Measurements from ENCODE around the gene SHISAL1.

SHISAL1 gene

DNA sequence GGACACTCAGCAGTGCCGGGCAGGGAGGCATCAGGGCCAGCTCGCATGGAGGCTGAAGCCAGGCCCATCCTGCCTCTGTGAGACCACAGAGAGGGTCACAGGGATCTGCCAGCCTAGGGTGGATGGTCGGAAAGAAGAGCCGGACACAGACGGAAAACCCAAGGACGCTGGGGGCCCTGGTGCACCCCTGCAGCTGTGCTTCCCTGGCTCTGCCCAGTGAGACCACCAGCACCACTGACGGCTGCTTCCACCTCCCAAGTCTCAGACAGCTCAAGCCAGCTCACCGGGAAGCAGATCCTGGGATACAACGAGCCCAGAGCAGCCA is 42.2 kb downstream of the SHISAL1 start:
- TF ChIP-seq PAX5 (IDR thresholded peaks at IDR 0.05; ENCODE audit: insufficient read depth, low read length, severe bottlenecking), result no peak
- TF ChIP-seq POU2F2 (IDR thresholded peaks at IDR 0.05; ENCODE audit: low read depth, low read length), result no peak
- no peak for TF ChIP-seq POLR2A (IDR thresholded peaks at IDR 0.05; ENCODE audit: low read depth, low read length)
- TF ChIP-seq SPI1 (IDR thresholded peaks at IDR 0.05; ENCODE audit: low read depth, low read length), result no peak
- TF ChIP-seq TAF1 (IDR thresholded peaks at IDR 0.05; ENCODE audit: low read depth, low read length), result no peak
- no peak for TF ChIP-seq POLR2AphosphoS5 (IDR thresholded peaks at IDR 0.05; ENCODE audit: low read depth, low read length)
- DNase-seq (ENCODE audit: insufficient read length, low spot score) (no peak), FAIRE-seq (no peak)

DNA sequence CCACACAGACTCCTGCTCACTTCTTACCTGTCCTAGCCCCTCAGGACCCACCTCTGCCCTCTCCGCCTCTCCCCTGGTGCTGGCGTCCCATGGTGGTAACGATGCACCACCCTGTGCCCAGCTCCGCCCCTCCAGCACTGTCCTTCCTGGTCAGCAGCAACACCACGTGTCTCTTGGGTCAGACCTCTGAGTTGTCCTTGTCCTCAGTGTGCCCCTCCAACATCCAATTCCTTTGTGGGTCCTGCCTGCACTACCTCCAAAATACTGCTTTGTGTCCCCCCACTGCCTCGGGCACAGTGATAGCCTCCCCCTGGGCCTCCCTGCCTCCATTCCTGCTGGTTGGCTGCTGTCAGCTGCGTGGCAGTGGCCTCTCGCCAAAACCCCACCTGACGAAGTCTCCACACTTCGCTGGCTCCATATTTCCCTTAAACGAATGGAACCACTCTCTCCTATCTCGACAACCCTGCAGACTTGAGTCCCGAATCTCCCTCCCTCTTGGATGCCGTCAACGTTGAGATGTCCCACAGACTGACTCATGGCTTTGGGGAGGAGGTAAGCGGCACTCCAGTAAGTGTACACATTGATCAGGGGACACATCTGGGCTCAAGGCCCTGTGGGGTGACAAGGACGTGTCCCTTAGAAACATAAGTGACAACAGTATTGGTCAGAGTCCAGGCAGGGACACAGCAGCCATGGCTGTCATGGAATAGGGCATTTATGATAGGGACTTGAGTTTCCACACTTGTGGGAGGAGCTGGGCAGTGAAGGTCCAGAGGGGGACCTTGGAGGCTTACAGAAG is 42.8 kb downstream of the SHISAL1 start:
- DNase-seq (ENCODE audit: insufficient read length, low spot score) (no peak), FAIRE-seq (no peak)
- TF ChIP-seq PAX5 (IDR thresholded peaks at IDR 0.05; ENCODE audit: insufficient read depth, low read length, severe bottlenecking), result no peak
- no peak for TF ChIP-seq POLR2AphosphoS5 (IDR thresholded peaks at IDR 0.05; ENCODE audit: low read depth, low read length)
- no peak for TF ChIP-seq POLR2A (IDR thresholded peaks at IDR 0.05; ENCODE audit: low read depth, low read length)
- no peak for TF ChIP-seq SPI1 (IDR thresholded peaks at IDR 0.05; ENCODE audit: low read depth, low read length)

DNA sequence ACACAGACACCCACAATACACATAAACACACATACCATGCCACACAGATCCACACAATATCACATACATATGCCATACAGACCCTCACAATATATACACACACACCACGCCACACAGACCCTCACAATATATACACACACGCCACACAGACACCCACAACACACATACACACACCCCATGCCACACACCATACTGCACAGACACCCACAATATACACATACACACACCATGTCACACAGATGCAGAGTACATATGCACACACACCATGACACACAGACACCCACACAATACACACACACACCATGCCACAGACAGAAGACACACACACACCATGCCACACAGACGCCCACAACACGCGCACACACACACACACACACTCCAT is 43.6 kb downstream of the SHISAL1 start:
- TF ChIP-seq TAF1 (IDR thresholded peaks at IDR 0.05; ENCODE audit: low read depth, low read length) (no peak), SPI1 (IDR thresholded peaks at IDR 0.05; ENCODE audit: low read depth, low read length) (no peak), PAX5 (IDR thresholded peaks at IDR 0.05; ENCODE audit: insufficient read depth, low read length, severe bottlenecking) (no peak), POLR2A (IDR thresholded peaks at IDR 0.05; ENCODE audit: low read depth, low read length) (no peak), POLR2AphosphoS5 (IDR thresholded peaks at IDR 0.05; ENCODE audit: low read depth, low read length) (no peak), POU2F2 (IDR thresholded peaks at IDR 0.05; ENCODE audit: low read depth, low read length) (no peak)
- FAIRE-seq (no peak), DNase-seq (ENCODE audit: insufficient read length, low spot score) (no peak)

DNA sequence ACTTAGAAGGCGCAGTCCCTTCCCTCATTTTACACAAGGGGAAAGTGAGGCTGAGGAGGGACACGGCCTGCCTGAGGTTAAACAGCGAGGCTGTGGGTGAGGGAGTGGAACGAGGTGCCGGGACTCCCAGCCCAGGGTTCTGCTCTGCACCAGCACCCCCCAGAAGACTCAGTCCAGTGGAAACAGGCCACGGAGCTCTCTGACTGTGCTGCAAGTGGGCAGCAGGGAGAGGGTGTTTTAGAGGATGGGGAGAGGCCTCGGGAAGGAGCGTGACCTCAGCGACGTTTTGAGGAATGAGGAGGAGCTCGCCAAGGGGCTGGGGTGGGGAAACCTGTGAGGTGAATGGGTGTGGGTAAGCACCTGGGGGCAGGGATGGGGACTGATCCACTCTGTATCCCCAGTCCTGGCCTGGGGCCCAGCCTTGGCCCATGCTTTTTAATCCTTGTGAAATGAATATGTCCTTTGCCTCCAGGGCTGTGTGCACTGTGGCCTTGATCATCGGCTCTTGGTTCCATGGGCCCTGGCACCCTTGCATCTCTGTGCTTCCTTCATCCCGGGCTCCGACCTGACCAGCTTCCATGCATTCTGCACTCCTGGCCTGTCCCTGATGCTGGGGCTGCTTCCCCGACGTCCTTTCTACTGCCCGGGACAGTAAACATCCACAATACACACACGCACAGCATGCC is 44.2 kb downstream of the SHISAL1 start:
- FAIRE-seq (no peak), DNase-seq (ENCODE audit: insufficient read length, low spot score) (no peak)
- TF ChIP-seq POLR2A (IDR thresholded peaks at IDR 0.05; ENCODE audit: low read depth, low read length) (no peak), POLR2AphosphoS5 (IDR thresholded peaks at IDR 0.05; ENCODE audit: low read depth, low read length) (no peak), POU2F2 (IDR thresholded peaks at IDR 0.05; ENCODE audit: low read depth, low read length) (no peak), SPI1 (IDR thresholded peaks at IDR 0.05; ENCODE audit: low read depth, low read length) (no peak), PAX5 (IDR thresholded peaks at IDR 0.05; ENCODE audit: insufficient read depth, low read length, severe bottlenecking) (no peak), TAF1 (IDR thresholded peaks at IDR 0.05; ENCODE audit: low read depth, low read length) (no peak)

DNA sequence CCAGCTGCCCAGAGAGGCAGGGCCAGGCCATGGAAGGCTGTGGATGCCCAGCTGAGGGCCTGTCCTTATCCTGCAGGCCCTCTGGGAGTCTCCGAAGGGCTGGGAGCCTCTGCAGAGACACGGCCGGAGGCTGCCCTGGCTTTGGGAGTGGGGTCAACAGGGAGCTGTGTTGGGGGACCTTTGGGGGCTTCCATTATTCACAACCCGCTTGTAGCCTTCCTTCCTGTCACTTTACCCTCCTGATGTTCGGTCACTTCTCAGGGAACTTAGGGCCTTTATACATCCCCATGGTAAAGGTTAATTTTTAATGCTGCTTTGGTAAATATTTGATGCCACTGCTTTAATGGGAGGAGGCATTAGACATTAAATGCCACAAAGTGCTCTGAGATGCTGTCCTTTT is 44.9 kb downstream of the SHISAL1 start:
- FAIRE-seq, result no peak
- no peak for TF ChIP-seq POU2F2 (IDR thresholded peaks at IDR 0.05; ENCODE audit: low read depth, low read length)
- TF ChIP-seq POLR2AphosphoS5 (IDR thresholded peaks at IDR 0.05; ENCODE audit: low read depth, low read length), result no peak
- no peak for TF ChIP-seq POLR2A (IDR thresholded peaks at IDR 0.05; ENCODE audit: low read depth, low read length)

DNA sequence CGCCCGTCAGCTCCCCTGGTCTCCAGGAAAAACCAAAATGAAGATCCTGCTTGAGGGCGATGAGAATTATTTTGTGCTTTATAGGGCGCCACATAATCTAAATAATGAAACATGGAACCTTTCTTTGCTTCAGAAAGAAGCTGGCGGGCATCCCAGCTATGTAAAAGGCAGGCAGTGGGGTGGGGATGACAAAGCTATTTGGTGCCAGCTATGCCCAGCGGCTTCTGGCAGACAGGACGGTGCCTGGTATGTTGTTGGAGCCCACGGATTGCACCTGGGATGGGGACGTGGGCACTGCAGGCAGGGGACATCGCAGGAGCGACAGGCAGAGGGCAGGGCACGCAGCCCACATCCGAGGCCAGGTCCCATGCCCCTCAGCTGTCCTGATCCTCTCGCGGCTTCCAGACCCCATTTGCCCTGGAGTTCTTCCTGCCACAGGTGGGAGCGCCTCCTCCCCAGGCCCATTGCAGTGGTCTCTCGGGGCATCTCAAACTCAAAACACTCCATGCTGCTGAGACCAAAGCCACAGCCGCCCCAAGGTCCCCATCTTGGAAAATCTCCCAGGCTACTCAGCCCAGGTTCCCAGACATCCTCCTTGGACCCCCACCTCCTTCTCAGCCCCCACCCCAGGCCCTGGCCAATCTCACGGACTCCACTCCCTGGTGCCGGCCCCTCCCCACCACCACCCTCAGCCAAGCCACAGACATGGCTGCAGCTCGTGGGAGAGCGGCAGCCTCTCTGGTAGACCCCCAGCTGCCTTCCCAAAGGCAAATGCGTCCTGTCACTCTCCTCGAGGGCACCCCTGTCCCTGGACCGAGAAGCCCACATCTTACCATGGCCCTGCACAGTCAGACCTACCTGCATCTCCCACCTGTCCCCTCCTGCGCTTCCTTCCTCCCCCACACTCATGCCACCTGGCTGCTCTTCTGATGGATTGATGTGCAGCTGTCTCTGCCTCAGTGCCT is 45.7 kb downstream of the SHISAL1 start:
- no peak for TF ChIP-seq POLR2A (IDR thresholded peaks at IDR 0.05; ENCODE audit: low read depth, low read length)
- TF ChIP-seq PAX5 (IDR thresholded peaks at IDR 0.05; ENCODE audit: insufficient read depth, low read length, severe bottlenecking), result no peak
- TF ChIP-seq SPI1 (IDR thresholded peaks at IDR 0.05; ENCODE audit: low read depth, low read length), result no peak
- TF ChIP-seq POU2F2 (IDR thresholded peaks at IDR 0.05; ENCODE audit: low read depth, low read length), result no peak
- FAIRE-seq (no peak), DNase-seq (ENCODE audit: insufficient read length, low spot score) (no peak)

More for the DNA sequence above, 44.9 kb downstream of the SHISAL1 start:
- no peak for DNase-seq (ENCODE audit: insufficient read length, low spot score)

DNA sequence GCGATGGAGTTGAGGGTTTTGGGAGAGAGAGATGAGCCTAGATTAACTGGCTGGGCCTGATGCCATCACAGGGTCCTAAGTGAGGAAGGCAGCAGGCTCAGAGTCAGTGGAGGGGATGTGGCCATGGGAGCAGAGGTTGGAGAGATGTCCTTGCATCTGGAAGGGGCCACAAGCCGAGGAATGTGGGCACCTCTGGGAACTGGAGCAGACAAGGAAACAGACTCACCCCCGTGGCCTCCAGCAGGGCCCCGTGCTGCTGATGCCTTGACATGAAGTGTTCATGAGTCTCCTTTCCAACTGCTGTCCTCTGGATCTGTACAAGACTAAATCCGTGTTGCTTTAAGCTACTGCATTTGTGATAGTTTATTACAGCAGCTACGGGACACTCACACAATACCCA is 49.2 kb downstream of the SHISAL1 start:
- FAIRE-seq (no peak), DNase-seq (ENCODE audit: insufficient read length, low spot score) (no peak)
- TF ChIP-seq TAF1 (IDR thresholded peaks at IDR 0.05; ENCODE audit: low read depth, low read length) (no peak), SPI1 (IDR thresholded peaks at IDR 0.05; ENCODE audit: low read depth, low read length) (no peak), POLR2AphosphoS5 (IDR thresholded peaks at IDR 0.05; ENCODE audit: low read depth, low read length) (no peak), PAX5 (IDR thresholded peaks at IDR 0.05; ENCODE audit: insufficient read depth, low read length, severe bottlenecking) (no peak), POLR2A (IDR thresholded peaks at IDR 0.05; ENCODE audit: low read depth, low read length) (no peak), POU2F2 (IDR thresholded peaks at IDR 0.05; ENCODE audit: low read depth, low read length) (no peak)

DNA sequence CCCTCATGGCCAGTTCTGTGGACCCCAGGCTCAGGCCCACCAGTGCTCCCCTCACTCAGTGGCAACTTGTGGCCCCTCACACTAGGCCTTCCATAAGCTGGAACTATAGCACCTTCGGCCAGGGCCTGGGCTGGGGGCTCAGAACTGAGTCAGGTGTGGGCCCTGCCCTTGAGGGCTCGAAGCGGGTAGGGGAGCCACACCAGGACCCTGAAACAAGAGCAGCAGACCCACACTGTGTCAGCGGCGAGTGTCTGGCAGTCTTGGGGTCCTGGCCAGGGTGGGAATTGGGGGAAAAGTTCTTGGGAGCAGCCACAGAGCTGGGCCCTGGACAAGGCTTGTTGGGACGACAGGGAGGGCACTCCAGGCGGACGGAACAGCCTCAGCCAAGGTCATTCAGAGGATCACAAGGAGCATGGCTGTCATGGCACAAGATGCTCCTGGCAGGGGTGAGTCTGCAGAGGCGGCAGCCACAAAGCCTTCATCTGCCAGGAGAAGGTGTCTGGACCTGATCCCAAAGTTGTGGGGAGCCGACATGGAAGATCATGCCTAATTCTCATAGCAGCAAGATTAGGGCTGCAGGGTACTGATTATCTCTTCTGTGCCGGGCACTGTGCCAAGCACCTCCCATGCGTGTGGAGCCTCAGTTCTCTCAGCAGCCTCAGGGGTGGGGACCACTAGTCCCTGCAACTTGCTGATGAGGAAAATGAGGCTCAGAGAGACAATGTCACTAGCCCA is 50.7 kb downstream of the SHISAL1 start:
- DNase-seq (ENCODE audit: insufficient read length, low spot score) (no peak), FAIRE-seq (no peak)
- TF ChIP-seq POU2F2 (IDR thresholded peaks at IDR 0.05; ENCODE audit: low read depth, low read length) (no peak), TAF1 (IDR thresholded peaks at IDR 0.05; ENCODE audit: low read depth, low read length) (no peak), POLR2A (IDR thresholded peaks at IDR 0.05; ENCODE audit: low read depth, low read length) (no peak)
